ENCODE data around the gene UNK.

DNA sequence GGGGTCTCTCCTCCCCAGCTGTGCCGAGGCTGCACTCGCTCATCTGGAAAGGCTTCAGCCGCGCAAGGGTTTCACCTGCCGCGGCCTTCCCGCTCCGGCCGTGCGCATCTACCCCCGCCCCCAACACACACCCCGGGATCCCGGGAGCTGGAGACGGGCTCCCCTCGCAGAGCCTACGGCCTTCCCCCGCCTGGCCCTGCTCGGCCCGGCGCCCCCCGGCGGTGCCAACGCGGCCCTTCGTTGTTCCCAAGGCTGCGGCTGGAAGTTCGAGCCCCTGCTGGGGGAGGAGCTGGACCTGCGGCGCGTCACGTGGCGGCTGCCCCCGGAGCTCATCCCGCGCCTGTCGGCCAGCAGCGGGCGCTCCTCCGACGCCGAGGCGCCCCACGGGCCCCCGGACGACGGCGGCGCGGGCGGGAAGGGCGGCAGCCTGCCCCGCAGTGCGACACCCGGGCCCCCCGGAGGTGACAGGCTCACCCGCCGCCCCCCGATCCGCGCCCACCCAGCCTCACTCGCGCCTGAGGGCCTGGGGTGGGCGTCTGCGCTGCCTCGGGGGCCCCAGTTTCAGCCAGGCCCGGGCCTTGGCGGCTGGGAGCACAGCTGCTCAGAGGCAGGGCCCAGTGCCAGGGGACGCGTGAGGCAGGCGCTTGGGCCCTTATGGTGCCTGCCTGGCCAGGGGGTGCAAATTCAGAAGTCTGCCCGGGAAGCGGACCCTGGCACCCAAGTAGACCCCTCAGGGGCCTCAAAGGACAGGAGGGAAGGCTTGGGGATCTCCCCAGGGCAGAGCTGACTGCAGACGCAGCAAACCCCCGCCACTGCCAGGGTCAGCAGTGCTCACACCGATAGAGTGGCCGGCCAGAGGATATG is 30.9 kb upstream of the UNK start:
- TF ChIP-seq GATA2 (IDR thresholded peaks at IDR 0.05; ENCODE audit: low read depth, low read length) (no peak), GATA3 (IDR thresholded peaks at IDR 0.05; ENCODE audit: low read depth, low read length) (no peak)

Measured in SH-SY5Y (cell line).